Middle frontal gyrus (tissue), 1 donor: ENCODE measurements around the gene RABEPK.
A peak's percentile ranks its signal among the peaks of the same experiment; 100 is the strongest.
"Not testable (repeated sequence)": the region's sequence is repeated elsewhere in the genome, so short reads cannot be mapped to it uniquely, and the experiment has no call there.

Source experiments
- DNase-seq: peaks from one replicate; pipeline ENCODE4 v3.0.0-alpha.2; 2015; ENCODE audit warnings: low spot score; ENCODE audit errors: extremely low spot score

RABEPK gene

DNA sequence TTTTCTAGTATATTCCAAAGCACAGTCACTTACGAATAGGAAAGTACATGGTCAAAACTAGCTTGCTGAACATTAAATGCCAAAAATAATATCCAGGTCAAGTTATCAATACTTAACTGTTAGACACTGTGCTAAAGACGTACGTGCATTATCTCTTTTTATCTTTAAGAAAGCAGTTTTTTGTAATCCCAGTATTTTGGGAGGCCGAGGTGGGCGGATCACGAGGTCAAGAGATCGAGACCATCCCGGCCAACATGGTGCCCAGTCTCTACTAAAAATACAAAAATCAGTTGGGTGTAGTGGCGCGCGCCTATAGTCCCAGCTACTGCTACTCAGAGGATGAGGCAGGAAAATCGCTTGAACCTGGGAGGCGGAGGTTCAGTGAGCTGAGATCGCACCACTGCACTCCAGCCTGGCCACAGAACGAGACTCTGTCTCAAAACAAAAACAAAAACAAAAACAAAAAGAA lies 43.5 kb downstream of the RABEPK start:
- no peak for DNase-seq

- no peak for DNase-seq
These were observed 45.9 kb downstream of the RABEPK start for GRCh38 chr9:125246261-125246667.

GRCh38 chr9:125254231-125254630 lies 53.9 kb downstream of the RABEPK start:
- DNase-seq = no peak

DNA sequence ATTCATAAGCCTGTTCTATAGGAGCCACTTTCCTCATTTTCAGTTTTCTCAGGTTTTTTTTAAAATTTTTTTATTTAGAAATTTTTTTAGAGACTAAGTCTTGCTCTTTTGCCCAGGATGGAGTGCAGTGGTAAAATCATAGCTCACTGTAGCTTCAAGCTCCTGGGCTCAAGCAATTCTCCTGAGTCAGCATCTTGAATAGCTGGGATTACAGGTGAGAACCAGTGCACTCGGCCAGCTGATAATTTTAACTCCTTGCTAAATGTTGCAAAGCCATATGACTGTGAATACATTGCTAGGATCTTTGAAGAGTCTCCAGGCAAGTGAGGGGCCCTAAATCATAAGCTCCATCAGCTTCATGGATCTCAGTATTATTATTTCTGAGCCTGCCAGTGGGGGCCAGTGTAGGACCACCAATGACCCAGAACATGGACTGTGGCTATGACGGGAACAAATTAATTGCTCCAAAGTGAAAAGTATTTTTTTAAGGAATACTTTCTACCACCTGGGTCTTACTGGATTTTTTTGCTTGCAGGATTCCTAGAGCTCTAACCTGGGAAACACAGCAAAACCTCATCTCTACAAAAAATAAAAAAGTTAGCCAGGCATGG lies 55.5 kb downstream of the RABEPK start:
- no peak for DNase-seq

- no peak for DNase-seq
These were observed 57.9 kb downstream of the RABEPK start for GRCh38 chr9:125258160-125258785.

DNA sequence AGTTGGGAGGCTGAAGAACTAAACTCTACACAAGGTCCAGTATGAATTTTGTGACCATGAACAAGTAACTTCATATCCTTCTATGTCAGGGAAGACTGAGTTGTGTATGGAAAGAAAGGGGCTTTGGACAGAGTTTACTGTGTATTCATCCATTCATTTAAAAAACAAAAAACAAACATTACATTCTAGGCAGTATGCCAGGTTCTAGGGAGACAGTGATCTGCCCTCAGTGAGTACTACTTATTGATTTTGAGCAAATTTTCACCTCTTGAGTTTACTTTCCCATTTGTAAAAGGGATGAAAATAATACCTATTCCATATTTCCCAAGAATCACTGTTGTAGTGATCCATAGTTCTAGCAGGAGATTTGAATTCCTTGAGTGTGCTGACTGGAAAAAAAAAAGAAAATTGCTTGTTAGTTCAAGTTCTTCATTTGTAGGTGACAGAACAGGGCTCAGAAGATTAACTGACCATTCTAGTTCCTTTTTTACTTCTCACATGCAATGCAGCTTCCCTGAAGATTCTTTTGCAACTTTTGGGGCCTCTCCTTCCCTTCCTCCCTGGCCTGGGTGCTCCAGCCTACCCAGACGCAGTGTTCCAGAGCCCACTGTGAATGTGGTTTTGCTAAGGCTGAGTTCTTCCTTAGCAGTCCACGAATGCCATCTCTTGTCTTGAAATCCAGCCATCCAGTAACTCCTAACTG lies 58.6 kb downstream of the RABEPK start:
- no peak for DNase-seq

GRCh38 chr9:125260561-125260960 lies 60.2 kb downstream of the RABEPK start:
- DNase-seq = no peak

GRCh38 chr9:125261501-125262293 lies 61.4 kb downstream of the RABEPK start, which contains the start of gene GAPVD1:
Gene GAPVD1, plus strand, starts transcription at chr9:125261826. Its CDS starts 37,096 bp downstream, at chr9:125298922.
- peak; percentile 84 for DNase-seq

GRCh38 chr9:125262294-125262991 lies 62.1 kb downstream of the RABEPK start:
- no peak for DNase-seq

DNA sequence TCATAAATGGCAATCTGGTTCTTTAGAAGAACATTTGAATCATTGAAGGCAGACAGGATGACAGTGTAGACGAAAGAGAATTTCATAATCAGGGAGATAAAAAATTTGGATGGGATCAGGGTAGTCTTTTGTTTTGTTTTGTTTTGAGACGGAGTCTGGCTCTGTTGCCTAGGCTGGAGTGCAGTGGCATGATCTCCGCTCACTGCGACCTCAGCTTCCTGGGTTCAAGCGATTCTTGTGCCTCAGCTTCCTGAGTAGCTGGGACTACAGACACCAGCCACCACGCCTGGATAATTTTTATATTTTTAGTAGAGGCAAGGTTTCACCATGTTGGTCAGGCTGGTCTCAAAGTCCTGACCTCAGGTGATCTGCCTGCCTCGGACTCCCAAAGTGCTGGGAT lies 63.7 kb downstream of the RABEPK start:
- DNase-seq = not testable (repeated sequence)

GRCh38 chr9:125268394-125269013 lies 68.2 kb downstream of the RABEPK start:
- no peak for DNase-seq

DNA sequence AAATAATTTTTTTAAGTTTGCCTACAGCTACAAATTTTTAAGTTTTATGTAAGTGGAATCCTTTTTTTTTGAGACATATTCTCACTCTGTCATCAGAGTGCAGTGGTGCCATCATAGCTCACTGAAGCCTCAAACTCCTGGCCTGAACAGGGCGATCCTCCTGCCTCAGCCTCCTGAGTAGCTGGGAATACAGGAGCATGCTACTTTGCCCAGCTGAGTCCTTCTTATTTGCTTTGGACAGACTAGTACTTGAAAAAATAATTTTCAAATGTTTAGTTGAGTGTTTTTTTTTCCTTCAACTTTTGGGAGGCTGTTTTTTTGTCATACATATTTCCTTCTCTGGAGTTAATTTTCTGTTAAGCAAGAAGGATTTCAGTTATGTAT lies 68.7 kb downstream of the RABEPK start:
- no peak for DNase-seq

GRCh38 chr9:125271081-125271480 lies 70.7 kb downstream of the RABEPK start:
- DNase-seq = no peak

DNA sequence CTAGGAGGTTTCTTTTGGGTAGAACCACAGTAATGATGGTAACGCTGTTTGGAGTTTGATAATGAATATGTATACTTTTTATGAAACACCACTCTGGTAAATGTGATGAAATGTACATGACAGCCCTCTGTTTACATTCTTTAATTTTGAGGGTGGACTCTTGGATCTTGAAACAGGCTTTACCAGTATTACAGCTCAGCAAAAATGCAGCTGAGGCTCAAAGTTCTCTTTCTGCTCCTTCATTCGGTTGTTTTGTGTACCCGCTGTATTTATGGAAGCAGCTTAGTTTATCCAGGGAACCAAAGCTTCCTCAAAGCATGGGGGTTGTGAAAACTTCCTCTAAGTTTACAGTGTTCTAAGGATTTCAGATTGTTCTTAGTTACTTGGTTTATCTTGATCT lies 72.4 kb downstream of the RABEPK start:
- DNase-seq = no peak

DNA sequence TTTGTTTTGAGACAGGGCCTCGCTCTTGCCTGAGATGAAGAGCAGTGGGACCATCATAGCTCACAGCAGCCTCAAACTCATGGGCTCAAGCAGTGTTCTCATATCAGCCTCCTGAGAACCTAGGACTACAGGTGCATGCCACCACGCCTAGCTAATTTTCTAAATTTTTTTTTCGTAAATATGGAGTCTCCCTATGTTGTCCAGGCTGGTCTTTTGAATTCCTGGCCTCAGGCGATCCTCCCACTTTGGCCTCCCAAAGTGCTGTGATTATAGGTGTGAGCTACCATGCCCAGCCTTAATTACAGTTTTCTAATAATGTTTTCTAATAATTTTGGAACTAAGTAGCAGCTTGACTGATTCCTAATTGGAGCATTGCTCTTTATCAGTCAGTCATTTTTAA lies 76.4 kb downstream of the RABEPK start:
- no peak for DNase-seq

GRCh38 chr9:125277411-125277810 lies 77.1 kb downstream of the RABEPK start:
- no peak for DNase-seq

- no peak for DNase-seq
These were observed 80.6 kb downstream of the RABEPK start for GRCh38 chr9:125280945-125281344.
